SH-SY5Y (cell line): Measurements from ENCODE around the gene LPCAT1.

ENCODE experiments used
- GATA2 ChIP-seq: IDR thresholded peaks from 2 replicates; pipeline ENCODE4 v1.6.1; 2011; ENCODE audit warnings: mild to moderate bottlenecking, low read depth, low read length
- GATA3 ChIP-seq: IDR thresholded peaks from 2 replicates; pipeline ENCODE4 v1.6.1; 2011; ENCODE audit warnings: low read depth, mild to moderate bottlenecking, low read length, moderate library complexity

- TF ChIP-seq GATA2 (no peak), GATA3 (no peak)
These were observed 9.5 kb downstream of the LPCAT1 start for GRCh38 chr5:1514027-1514818.
